ENCODE data around the gene LAMB3.

LAMB3 gene

DNA sequence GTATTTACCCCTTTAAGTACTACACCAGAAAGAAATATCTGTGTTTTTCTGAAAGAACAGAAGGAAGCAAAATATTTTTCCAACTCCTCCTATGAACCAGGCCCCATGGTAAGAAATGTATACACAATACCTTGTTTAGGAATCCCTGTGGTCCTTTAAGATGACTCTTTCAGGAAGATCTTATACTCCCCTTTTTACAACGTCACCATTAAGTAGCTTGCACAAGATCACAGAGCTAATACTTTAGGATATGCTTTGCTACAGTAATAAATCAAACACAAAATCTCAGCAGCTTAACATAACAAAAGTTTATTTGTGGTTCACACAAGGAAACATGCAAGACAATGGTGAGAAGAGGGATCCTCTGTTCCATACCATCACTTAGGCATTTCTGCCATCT, 8.8 kb upstream of the LAMB3 start:
- DNase-seq (ENCODE audit: low read depth, low spot score), result no peak

DNA sequence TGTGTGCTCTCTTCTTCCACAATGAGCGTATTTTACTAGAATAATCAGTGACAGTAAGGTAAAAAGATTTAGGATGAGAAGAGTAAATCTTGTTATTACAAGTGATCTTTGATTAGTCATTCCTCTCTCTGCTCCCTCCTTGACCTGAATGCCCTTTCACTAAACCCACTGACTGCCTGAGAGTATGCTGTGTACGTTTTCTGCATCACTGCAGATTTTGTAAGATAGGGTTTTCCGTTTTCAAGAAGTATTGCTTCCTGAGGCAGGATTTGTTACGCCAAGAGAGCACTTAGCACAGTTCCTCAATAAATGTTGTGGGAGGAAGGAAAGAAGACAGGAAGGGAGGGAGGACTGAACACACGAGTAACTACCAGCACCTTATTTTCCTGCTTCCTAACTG, 7.7 kb upstream of the LAMB3 start:
- no peak for DNase-seq (ENCODE audit: low read depth, low spot score)

DNA sequence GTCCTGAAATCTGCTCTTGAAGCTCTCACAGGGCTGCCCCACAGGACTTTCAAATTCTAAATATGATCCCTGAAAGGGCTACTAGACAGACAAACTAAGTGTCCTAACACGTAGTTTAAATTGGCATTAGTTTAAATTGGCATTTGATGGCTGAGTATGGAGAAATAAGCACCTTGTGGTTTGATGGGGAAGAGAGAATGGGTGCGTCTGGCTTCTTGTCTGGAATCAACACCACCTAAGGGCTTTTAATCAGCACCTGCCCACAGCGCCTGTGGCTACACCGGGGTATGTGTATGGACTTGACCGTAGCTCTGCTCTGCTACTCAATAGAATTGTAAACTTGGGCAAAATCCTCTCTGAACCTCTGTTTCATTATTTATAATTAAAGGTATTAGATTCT, 5.7 kb upstream of the LAMB3 start:
- no peak for DNase-seq (ENCODE audit: low read depth, low spot score)

DNA sequence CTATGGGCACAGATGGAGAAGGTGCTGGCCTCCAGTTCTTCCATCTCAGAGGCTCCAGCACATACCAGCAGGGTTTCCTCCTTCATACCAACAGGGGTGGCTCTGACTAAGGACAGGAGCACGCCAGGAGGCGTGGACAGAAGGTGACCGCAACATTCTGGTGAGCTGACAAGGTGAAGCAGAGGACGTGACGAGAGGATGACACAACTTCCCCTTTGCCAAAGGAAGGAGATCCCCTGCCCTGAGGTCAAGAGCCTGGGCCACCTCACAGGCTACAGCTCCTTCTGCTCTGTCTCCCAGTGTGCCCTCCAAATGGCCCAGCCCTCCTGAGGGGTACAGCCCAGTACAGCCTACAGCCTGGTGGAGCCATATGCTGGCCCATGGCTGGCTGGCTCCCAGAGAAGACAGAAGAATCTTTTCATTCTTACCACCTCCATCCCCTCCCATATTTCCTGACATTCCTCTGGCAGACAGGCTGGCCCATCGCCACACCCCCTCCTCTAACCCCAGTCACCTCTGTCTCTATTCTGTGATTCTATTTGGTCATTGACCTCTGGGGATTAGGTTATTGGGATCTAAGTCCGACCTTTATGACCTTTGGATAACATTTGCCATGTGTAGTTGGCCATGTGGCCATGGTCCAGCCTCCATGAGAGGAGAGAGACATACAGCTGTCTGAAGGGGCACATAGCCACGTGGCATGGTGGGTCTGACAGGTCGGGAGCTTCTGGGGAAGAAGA, 5.1 kb upstream of the LAMB3 start:
- DNase-seq (ENCODE audit: low read depth, low spot score), result no peak

GRCh38 chr1:209655411-209656231, 3.4 kb upstream of the LAMB3 start:
- no peak for DNase-seq (ENCODE audit: low read depth, low spot score)

DNA sequence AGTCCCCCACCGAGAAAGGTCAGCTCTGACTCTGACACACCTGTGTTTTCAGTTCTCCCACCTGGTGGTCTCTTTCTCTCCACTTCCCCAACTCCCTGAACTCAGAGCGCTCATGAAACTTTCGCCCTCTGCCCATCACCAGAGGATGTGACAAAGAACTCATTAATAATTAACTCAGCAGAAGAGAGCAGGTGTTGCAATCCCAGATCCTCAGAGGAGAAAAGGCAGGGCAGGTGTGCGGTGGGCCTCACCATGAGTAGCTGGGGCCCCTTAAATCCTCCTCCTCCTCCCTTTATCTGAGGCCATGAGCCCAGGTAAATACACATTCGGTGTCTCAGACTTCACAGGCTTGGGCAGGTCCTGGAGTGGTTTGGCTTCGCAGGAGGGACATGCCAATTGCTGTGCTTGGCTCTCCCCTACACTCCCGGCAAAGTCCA, 1.7 kb upstream of the LAMB3 start:
- no peak for DNase-seq (ENCODE audit: low read depth, low spot score)

DNA sequence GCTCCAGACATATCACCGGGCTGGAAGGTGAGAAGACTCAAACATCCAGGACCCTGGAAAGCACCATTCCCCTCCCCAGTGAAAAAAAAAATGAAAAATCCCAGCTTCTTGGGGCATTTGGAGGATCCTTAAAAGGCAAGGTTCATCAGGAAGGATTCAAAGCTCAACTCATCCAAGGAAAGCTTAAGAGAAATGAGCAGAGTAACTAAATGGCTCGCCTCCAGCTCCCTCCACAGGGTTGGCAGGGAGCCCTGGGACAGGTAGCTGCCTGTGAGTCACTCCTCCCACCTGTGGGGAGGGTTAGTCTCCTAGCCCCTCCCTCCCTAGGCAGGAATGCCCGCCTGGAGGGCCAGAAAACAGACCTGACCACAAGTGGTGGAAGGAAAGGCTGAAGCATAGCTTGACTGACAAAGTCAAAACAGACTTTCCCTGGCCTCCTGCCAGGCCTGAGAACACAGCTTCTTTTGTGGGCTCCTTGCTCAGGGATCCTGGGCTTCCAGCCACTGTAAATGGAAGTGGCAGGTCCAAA, 712 bp upstream of the LAMB3 start:
- peak; percentile 96 for DNase-seq (ENCODE audit: low read depth, low spot score)

GRCh38 chr1:209651138-209651587, 1.1 kb downstream of the LAMB3 start:
- DNase-seq (ENCODE audit: low read depth, low spot score), result peak; percentile 68

DNA sequence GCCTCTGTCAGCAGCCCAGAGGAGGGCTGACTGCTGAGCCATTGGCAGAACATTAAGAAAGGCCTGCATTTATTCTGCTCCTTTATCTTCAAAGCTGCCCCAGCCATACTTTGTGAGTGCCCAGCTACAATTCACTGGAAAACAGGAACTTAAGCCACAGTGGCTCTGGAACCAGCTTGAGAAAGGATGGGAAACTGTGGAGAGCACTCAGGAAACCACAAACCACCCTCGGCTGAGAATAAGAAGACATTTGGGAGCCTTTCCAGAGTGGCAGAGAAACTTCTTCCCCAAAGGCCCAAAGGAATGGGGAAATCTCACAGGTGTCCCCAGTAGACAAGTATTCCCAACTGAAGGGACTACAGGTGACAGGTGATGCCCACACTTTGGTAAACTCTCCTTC, 1.8 kb downstream of the LAMB3 start:
- peak; percentile 51 for DNase-seq (ENCODE audit: low read depth, low spot score)

- peak; percentile 85 for DNase-seq (ENCODE audit: low read depth, low spot score)
Observed at GRCh38 chr1:209648931-209649776, 3.1 kb downstream of the LAMB3 start.

- DNase-seq (ENCODE audit: low read depth, low spot score), result no peak
Observed at GRCh38 chr1:209648346-209648745, 3.9 kb downstream of the LAMB3 start.

GRCh38 chr1:209647156-209647555, 5.1 kb downstream of the LAMB3 start:
- DNase-seq (ENCODE audit: low read depth, low spot score), result no peak

DNA sequence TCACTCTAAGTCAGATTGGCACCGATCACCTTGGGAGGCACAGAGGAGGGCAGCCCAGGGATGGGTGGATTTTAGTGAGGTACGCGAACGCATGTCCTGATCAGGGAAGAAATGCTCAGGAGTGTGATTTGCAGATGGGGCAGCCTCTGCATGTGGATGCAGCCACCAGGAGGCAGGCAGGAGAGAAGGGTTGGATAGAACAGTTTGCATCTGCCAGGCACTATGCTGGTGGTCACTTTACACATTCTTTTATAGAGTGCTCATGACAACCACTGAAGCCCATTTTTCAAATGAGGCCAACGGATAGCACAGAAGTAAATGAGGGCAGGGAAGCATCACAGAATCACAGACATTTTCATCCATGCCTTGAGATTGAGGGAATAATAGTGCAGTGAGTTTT, 5.7 kb downstream of the LAMB3 start:
- DNase-seq (ENCODE audit: low read depth, low spot score), result peak; percentile 54

DNA sequence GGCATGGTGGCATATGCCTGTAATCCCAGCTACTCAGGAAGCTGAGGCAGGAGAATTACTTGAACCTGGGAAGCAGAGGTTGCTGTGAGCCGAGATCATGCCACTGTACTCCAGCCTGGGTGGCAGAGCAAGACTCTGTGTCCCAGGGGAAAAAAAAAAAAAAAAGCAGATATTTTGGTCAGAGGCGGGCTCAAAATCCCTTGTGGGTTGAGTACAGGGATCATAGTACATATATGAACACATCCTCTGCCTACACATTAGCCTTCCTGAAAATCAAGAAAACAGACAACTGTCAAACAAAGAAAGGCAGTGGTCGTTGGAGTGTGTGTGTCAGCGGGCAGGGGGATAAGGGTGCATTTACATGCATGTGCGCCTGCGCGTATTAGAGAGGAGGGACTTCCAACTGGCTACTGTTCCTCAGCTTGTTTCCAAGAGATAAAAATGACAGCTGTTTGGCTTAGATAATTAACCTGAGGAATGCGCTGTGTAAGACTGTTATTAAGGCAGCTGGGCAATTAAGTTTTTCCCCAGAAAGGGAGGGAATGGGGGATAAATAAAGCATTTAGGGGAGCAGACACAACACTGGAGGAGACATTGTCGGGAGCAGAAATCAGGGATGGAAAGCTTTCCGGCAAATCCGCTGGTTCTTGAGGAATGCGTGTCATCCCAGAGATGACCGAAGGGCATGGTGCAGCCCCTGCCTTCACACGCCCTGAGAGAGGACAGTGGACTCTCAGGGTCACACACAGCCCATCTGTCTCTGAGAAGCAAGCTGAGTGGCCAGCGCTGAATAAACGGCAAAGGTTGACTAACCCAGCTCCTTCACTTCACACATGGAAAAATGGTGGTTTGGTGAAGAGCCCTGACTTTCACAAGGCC, 6.4 kb downstream of the LAMB3 start:
- no peak for DNase-seq (ENCODE audit: low read depth, low spot score)

GRCh38 chr1:209643285-209644020, 8.8 kb downstream of the LAMB3 start:
- DNase-seq (ENCODE audit: low read depth, low spot score), result peak; percentile 46

GRCh38 chr1:209642816-209643215, 9.4 kb downstream of the LAMB3 start:
- no peak for DNase-seq (ENCODE audit: low read depth, low spot score)

GRCh38 chr1:209641832-209642172, 10.4 kb downstream of the LAMB3 start:
- DNase-seq (ENCODE audit: low read depth, low spot score), result peak; percentile 39

- no peak for DNase-seq (ENCODE audit: low read depth, low spot score)
Observed at GRCh38 chr1:209635850-209636249, 16.4 kb downstream of the LAMB3 start.

DNA sequence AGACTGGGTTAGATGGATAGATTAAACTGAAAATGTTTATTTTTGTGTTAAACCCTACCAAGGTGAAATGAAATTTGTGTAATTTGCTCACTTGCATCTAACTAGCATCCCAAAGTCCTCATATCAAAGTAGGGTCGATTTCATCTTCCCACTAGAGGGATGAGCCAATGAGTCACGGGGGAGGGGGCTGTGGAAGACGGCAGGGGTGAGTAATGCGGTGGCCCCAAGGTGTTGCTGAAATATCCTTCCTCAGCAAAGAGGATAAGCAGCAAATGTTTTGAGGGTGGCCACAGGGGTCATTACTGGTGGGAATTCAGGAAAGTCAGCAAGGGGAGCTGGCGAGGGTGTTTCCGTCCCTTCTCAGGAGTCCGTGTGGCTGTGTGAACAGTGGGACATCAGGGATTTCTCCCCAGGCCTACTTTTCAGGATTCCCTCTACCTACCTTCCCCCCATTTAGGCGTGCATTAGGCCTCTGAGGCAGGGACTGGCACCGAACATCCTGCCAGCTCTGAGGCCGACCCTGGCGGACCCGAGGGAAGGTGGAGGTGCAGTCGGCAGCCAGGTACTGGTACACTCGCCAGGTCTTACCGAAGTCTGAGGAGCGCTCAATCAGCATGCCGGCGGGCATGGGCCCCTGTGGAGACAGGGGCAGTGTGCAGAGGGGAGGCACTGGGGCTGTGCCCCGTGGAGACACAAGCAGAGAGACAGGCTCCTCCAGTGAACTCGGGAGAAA, 18.1 kb downstream of the LAMB3 start:
- no peak for DNase-seq (ENCODE audit: low read depth, low spot score)

Data from astrocyte of the hippocampus (primary cell).